ENCODE measurements around the gene SNX17. TPM values are rescaled to one million over a fixed set of nuclear protein-coding genes. Genes with fewer than 3 reads are reported as not detected.

Gene SNX17
- total and polyA plus RNA-seq, 2 of the 13 experiments (the other 11 are each of a cell fraction or from before 2014, with no cell fraction given), result 75.0 to 109 TPM

GRCh38 chr2:27380626-27381545 is 10.5 kb downstream of the SNX17 start, which contains the start of gene ZNF513 (continued):
- no peak for TF ChIP-seq ZNF605 (CRISPR knock-in tag; IDR thresholded peaks at IDR 0.05)
- peak; percentile 57; the same call in 1 of the 2 replicates for TF ChIP-seq NFYC (CRISPR knock-in tag; IDR thresholded peaks at IDR 0.05)
- no peak for TF ChIP-seq MIXL1 (CRISPR knock-in tag; IDR thresholded peaks at IDR 0.05)
- TF ChIP-seq RNF2 (conservative IDR thresholded peaks at IDR 0.05; ENCODE audit: low read depth), result no peak
- no peak for TF ChIP-seq ZNF879 (CRISPR knock-in tag; IDR thresholded peaks at IDR 0.05)
- TF ChIP-seq WIZ (CRISPR knock-in tag; IDR thresholded peaks at IDR 0.05), result no peak
- no peak for TF ChIP-seq PRDM4 (CRISPR knock-in tag; IDR thresholded peaks at IDR 0.05; ENCODE audit: borderline replicate concordance)
- no peak for TF ChIP-seq ZNF296 (CRISPR knock-in tag; conservative IDR thresholded peaks at IDR 0.05)
- TF ChIP-seq ZNF547 (CRISPR knock-in tag; IDR thresholded peaks at IDR 0.05), result peak; percentile 63; the same call in 1 of the 2 replicates
- TF ChIP-seq SMAD3 (CRISPR knock-in tag; IDR thresholded peaks at IDR 0.05), result 0 out of 2 replicates have a peak, but pooled peaks have one; percentile 20
- 0 out of 2 replicates have a peak, but pooled peaks have one; percentile 19 for TF ChIP-seq HIVEP1 (CRISPR knock-in tag; IDR thresholded peaks at IDR 0.05)
- TF ChIP-seq POLR2G (IDR thresholded peaks at IDR 0.05; ENCODE audit: low read depth, low read length), result peak; percentile 68; the same call in 1 of the 2 replicates
- TF ChIP-seq ZNF550 (CRISPR knock-in tag; IDR thresholded peaks at IDR 0.05; ENCODE audit: borderline replicate concordance), result peak; percentile 30; the same call in 1 of the 2 replicates
- TF ChIP-seq ZNF800 (CRISPR knock-in tag; IDR thresholded peaks at IDR 0.05), result no peak
- no peak; the same call in 1 of the 2 replicates for TF ChIP-seq KMT2B (CRISPR knock-in tag; IDR thresholded peaks at IDR 0.05)
- TF ChIP-seq ZFP37 (CRISPR knock-in tag; IDR thresholded peaks at IDR 0.05; ENCODE audit: borderline replicate concordance), result no peak
- TF ChIP-seq XBP1 (CRISPR knock-in tag; IDR thresholded peaks at IDR 0.05), result no peak
- no peak for TF ChIP-seq NONO (IDR thresholded peaks at IDR 0.05)
- peak; percentile 40; the same call in 1 of the 2 replicates for TF ChIP-seq NONO (CRISPR knock-in tag; conservative IDR thresholded peaks at IDR 0.05)
- TF ChIP-seq ZNF281 (CRISPR knock-in tag; IDR thresholded peaks at IDR 0.05; ENCODE audit: borderline replicate concordance), result no peak
- peak; percentile 69; the same call in 1 of the 2 replicates for TF ChIP-seq ZNF724P (CRISPR knock-in tag; IDR thresholded peaks at IDR 0.05; ENCODE audit: borderline replicate concordance)
- TF ChIP-seq ZFP82 (CRISPR knock-in tag; IDR thresholded peaks at IDR 0.05; ENCODE audit: borderline replicate concordance), result no peak
- TF ChIP-seq FOXC1 (CRISPR knock-in tag; IDR thresholded peaks at IDR 0.05; ENCODE audit: borderline replicate concordance), result peak; percentile 55; the same call in 1 of the 2 replicates
- peak; percentile 97 for TF ChIP-seq THAP11 (CRISPR knock-in tag; IDR thresholded peaks at IDR 0.05)

Measured in HepG2 (cell line).